ENCODE measurements around the gene TNFRSF11A. TPM values are rescaled to one million over a fixed set of nuclear protein-coding genes. Genes with fewer than 3 reads are reported as not detected.

TNFRSF11A gene
- total and polyA plus RNA-seq, 4 donors, result 0.38 to 9.1 (median 4.8) TPM

GRCh38 chr18:62285281-62285680 lies 39.8 kb upstream of the TNFRSF11A start:
- peaks cover 0 to 8% of the 10 kb centered on the region in 2 donors for H3K4me1 ChIP-seq (ENCODE audit: control insufficient read depth in 1 of 2, insufficient read depth in 2 of 2, low read length in 2 of 2)
- ATAC-seq (ENCODE audit: low FRiP score), result no peak
- H3K9me3 ChIP-seq (ENCODE audit: control insufficient read depth, low read length), result no peaks in the 10 kb centered on the region
- no peaks in the 10 kb centered on the region for H3K36me3 ChIP-seq (ENCODE audit: control insufficient read depth in 1 of 2, insufficient read depth in 2 of 2, low read length in 1 of 2)
- WGBS, 2 donors, result 95% methylated on average over 6 of the region's 6 CpGs
- H3K27ac ChIP-seq (ENCODE audit: low read depth in 1 of 2, low read length in 2 of 2), result no peak overlapping the region
- intact Hi-C loops (cut with DNase I), result loop anchor here in 1 of 2 donors (10.0 kb wide), 1 partner anchor 300 kb away; no protein-coding TSS in a partner anchor
- no peaks in the 10 kb centered on the region for H3K27me3 ChIP-seq (ENCODE audit: control insufficient read depth in 1 of 2, insufficient read depth in 2 of 2, low read length in 1 of 2)
- no peak for DNase-seq
- no peak overlapping the region for H3K4me3 ChIP-seq (ENCODE audit: low read length in 2 of 2)

- peaks cover 0 to 4% of the 10 kb centered on the region in 2 donors for H3K4me1 ChIP-seq (ENCODE audit: control insufficient read depth in 1 of 2, insufficient read depth in 2 of 2, low read length in 2 of 2)
- 82 to 85% methylated on average over 2 of the region's 2 CpGs for WGBS, 2 donors
- no peaks in the 10 kb centered on the region for H3K27me3 ChIP-seq (ENCODE audit: control insufficient read depth in 1 of 2, insufficient read depth in 2 of 2, low read length in 1 of 2)
- DNase-seq (no peak), ATAC-seq (ENCODE audit: low FRiP score) (no peak)
- H3K36me3 ChIP-seq (ENCODE audit: control insufficient read depth in 1 of 2, insufficient read depth in 2 of 2, low read length in 1 of 2), result no peaks in the 10 kb centered on the region
- no peak overlapping the region for H3K27ac ChIP-seq (ENCODE audit: low read depth in 1 of 2, low read length in 2 of 2)
- H3K4me3 ChIP-seq (ENCODE audit: low read length in 2 of 2), result no peak overlapping the region
- intact Hi-C loops (cut with DNase I), result loop anchor here in 1 of 2 donors (10.0 kb wide), 1 partner anchor 297 kb away; no protein-coding TSS in a partner anchor
- H3K9me3 ChIP-seq (ENCODE audit: control insufficient read depth, low read length), result no peaks in the 10 kb centered on the region
Observed at GRCh38 chr18:62287781-62288664, 37.1 kb upstream of the TNFRSF11A start.

GRCh38 chr18:62288665-62289008 lies 36.5 kb upstream of the TNFRSF11A start:
- Histone ChIP-seq H3K9me3 (ENCODE audit: control insufficient read depth, low read length) (no peaks in the 10 kb centered on the region), H3K4me1 (ENCODE audit: control insufficient read depth in 1 of 2, insufficient read depth in 2 of 2, low read length in 2 of 2) (peaks cover 0 to under 1% of the 10 kb centered on the region in 2 donors), H3K36me3 (ENCODE audit: control insufficient read depth in 1 of 2, insufficient read depth in 2 of 2, low read length in 1 of 2) (no peaks in the 10 kb centered on the region), H3K27ac (ENCODE audit: low read depth in 1 of 2, low read length in 2 of 2) (no peak overlapping the region), H3K27me3 (ENCODE audit: control insufficient read depth in 1 of 2, insufficient read depth in 2 of 2, low read length in 1 of 2) (no peaks in the 10 kb centered on the region), H3K4me3 (ENCODE audit: low read length in 2 of 2) (no peak overlapping the region)
- intact Hi-C loops (cut with DNase I), result loop anchor here in 1 of 2 donors (10.0 kb wide), 1 partner anchor 296 kb away; no protein-coding TSS in a partner anchor
- DNase-seq (no peak), ATAC-seq (ENCODE audit: low FRiP score) (no peak)
- WGBS, 2 donors, result 89 to 94% methylated on average over 2 of the region's 2 CpGs

GRCh38 chr18:62289047-62289446 lies 36.1 kb upstream of the TNFRSF11A start:
- intact Hi-C loops (cut with DNase I), result loop anchor here in 1 of 2 donors (10.0 kb wide), 1 partner anchor 296 kb away; no protein-coding TSS in a partner anchor
- ATAC-seq (ENCODE audit: low FRiP score) (no peak), DNase-seq (no peak)
- Histone ChIP-seq H3K27me3 (ENCODE audit: control insufficient read depth in 1 of 2, insufficient read depth in 2 of 2, low read length in 1 of 2) (no peaks in the 10 kb centered on the region), H3K9me3 (ENCODE audit: control insufficient read depth, low read length) (no peaks in the 10 kb centered on the region), H3K36me3 (ENCODE audit: control insufficient read depth in 1 of 2, insufficient read depth in 2 of 2, low read length in 1 of 2) (no peaks in the 10 kb centered on the region), H3K27ac (ENCODE audit: low read depth in 1 of 2, low read length in 2 of 2) (no peak overlapping the region), H3K4me3 (ENCODE audit: low read length in 2 of 2) (no peak overlapping the region), H3K4me1 (ENCODE audit: control insufficient read depth in 1 of 2, insufficient read depth in 2 of 2, low read length in 2 of 2) (no peaks in the 10 kb centered on the region)
- 95 to 97% methylated on average over 2 of the region's 2 CpGs for WGBS, 2 donors

GRCh38 chr18:62294073-62294472 lies 31.0 kb upstream of the TNFRSF11A start:
- no peak for ATAC-seq (ENCODE audit: low FRiP score)
- H3K27me3 ChIP-seq (ENCODE audit: control insufficient read depth in 1 of 2, insufficient read depth in 2 of 2, low read length in 1 of 2), result no peaks in the 10 kb centered on the region
- no peaks in the 10 kb centered on the region for H3K9me3 ChIP-seq (ENCODE audit: control insufficient read depth, low read length)
- no peak for DNase-seq
- intact Hi-C loops (cut with DNase I), result no loop called here
- no peaks in the 10 kb centered on the region for H3K4me1 ChIP-seq (ENCODE audit: control insufficient read depth in 1 of 2, insufficient read depth in 2 of 2, low read length in 2 of 2)
- no peak overlapping the region for H3K4me3 ChIP-seq (ENCODE audit: low read length in 2 of 2)
- H3K27ac ChIP-seq (ENCODE audit: low read depth in 1 of 2, low read length in 2 of 2), result no peak overlapping the region
- no peaks in the 10 kb centered on the region for H3K36me3 ChIP-seq (ENCODE audit: control insufficient read depth in 1 of 2, insufficient read depth in 2 of 2, low read length in 1 of 2)

GRCh38 chr18:62300359-62300963 lies 24.6 kb upstream of the TNFRSF11A start:
- WGBS, 2 donors, result 90 to 93% methylated on average over 3 of the region's 3 CpGs
- intact Hi-C loops (cut with DNase I), result no loop called here
- Histone ChIP-seq H3K9me3 (ENCODE audit: control insufficient read depth, low read length) (no peaks in the 10 kb centered on the region), H3K27me3 (ENCODE audit: control insufficient read depth in 1 of 2, insufficient read depth in 2 of 2, low read length in 1 of 2) (no peaks in the 10 kb centered on the region), H3K27ac (ENCODE audit: low read depth in 1 of 2, low read length in 2 of 2) (no peak overlapping the region), H3K4me1 (ENCODE audit: control insufficient read depth in 1 of 2, insufficient read depth in 2 of 2, low read length in 2 of 2) (no peaks in the 10 kb centered on the region), H3K4me3 (ENCODE audit: low read length in 2 of 2) (no peak overlapping the region), H3K36me3 (ENCODE audit: control insufficient read depth in 1 of 2, insufficient read depth in 2 of 2, low read length in 1 of 2) (peaks cover 2 to 5% of the 10 kb centered on the region in 2 donors)
- ATAC-seq (ENCODE audit: low FRiP score) (no peak), DNase-seq (no peak)

- Histone ChIP-seq H3K27me3 (ENCODE audit: control insufficient read depth in 1 of 2, insufficient read depth in 2 of 2, low read length in 1 of 2) (no peaks in the 10 kb centered on the region), H3K36me3 (ENCODE audit: control insufficient read depth in 1 of 2, insufficient read depth in 2 of 2, low read length in 1 of 2) (peaks cover 2 to 5% of the 10 kb centered on the region in 2 donors), H3K4me1 (ENCODE audit: control insufficient read depth in 1 of 2, insufficient read depth in 2 of 2, low read length in 2 of 2) (no peaks in the 10 kb centered on the region), H3K9me3 (ENCODE audit: control insufficient read depth, low read length) (no peaks in the 10 kb centered on the region), H3K4me3 (ENCODE audit: low read length in 2 of 2) (no peak overlapping the region), H3K27ac (ENCODE audit: low read depth in 1 of 2, low read length in 2 of 2) (no peak overlapping the region)
- no peak for ATAC-seq (ENCODE audit: low FRiP score)
- intact Hi-C loops (cut with DNase I), result no loop called here
- no peak for DNase-seq
- 96 to 97% methylated on average over 1 of the region's 1 CpG for WGBS, 2 donors
Observed at GRCh38 chr18:62301322-62301721, 23.8 kb upstream of the TNFRSF11A start.

- Histone ChIP-seq H3K4me3 (ENCODE audit: low read length in 2 of 2) (no peak overlapping the region), H3K4me1 (ENCODE audit: control insufficient read depth in 1 of 2, insufficient read depth in 2 of 2, low read length in 2 of 2) (no peaks in the 10 kb centered on the region), H3K27me3 (ENCODE audit: control insufficient read depth in 1 of 2, insufficient read depth in 2 of 2, low read length in 1 of 2) (peaks cover 0 to 1% of the 10 kb centered on the region in 2 donors), H3K36me3 (ENCODE audit: control insufficient read depth in 1 of 2, insufficient read depth in 2 of 2, low read length in 1 of 2) (no peaks in the 10 kb centered on the region), H3K27ac (ENCODE audit: low read depth in 1 of 2, low read length in 2 of 2) (no peak overlapping the region), H3K9me3 (ENCODE audit: control insufficient read depth, low read length) (peaks cover 1% of the 10 kb centered on the region)
- DNase-seq (no peak), ATAC-seq (ENCODE audit: low FRiP score) (no peak)
- WGBS, 2 donors, result 96 to 100% methylated on average over 1 of the region's 1 CpG
- intact Hi-C loops (cut with DNase I), result no loop called here
Observed at GRCh38 chr18:62312851-62313250, 12.3 kb upstream of the TNFRSF11A start.
